Effector memory CD8-positive, alpha-beta T cell (primary cell): ENCODE results near the gene PSTPIP1.

Source experiments
- ATAC-seq: fragments of 150-1000 bp; cut with Tn5 transposase; replicated peaks from 2 replicates; pipeline ENCODE4 v1.10.0; 2021; ENCODE audit warnings: mild to moderate bottlenecking, moderate library complexity
- DNase-seq, 3 experiments: peaks; one replicate each; pipeline ENCODE4 v3.0.0; 2021
- H3K27ac Mint-ChIP-seq, 2 donors: one replicate each; pipeline ENCODE4 v1.8.0; 2022; ENCODE audit warnings: mild to moderate bottlenecking in 2 of 2, mixed read lengths in 2 of 2, moderate library complexity in 2 of 2
- H3K27me3 Mint-ChIP-seq, 2 donors: one replicate each; pipeline ENCODE4 v1.8.0; 2022; ENCODE audit warnings: mixed read lengths in 2 of 2
- H3K36me3 Mint-ChIP-seq: one replicate; pipeline ENCODE4 v1.8.0; 2022; ENCODE audit warnings: mild to moderate bottlenecking, moderate library complexity, mixed read lengths; ENCODE audit not compliant: insufficient read depth
- H3K4me1 Mint-ChIP-seq, 2 donors: one replicate each; pipeline ENCODE4 v1.8.0; 2022; ENCODE audit warnings: low read depth in 2 of 2, mixed read lengths in 2 of 2
- H3K4me3 Mint-ChIP-seq, 2 donors: one replicate each; pipeline ENCODE4 v1.8.0; 2022; ENCODE audit warnings: mild to moderate bottlenecking in 2 of 2, mixed read lengths in 2 of 2, moderate library complexity in 2 of 2
- H3K9me3 Mint-ChIP-seq, 2 donors: one replicate each; pipeline ENCODE4 v1.8.0; 2022; ENCODE audit warnings: mixed read lengths in 2 of 2

Gene PSTPIP1

GRCh38 chr15:77013776-77014131 is 18.8 kb downstream of the PSTPIP1 start:
- DNase-seq (peak; percentile 82), ATAC-seq (peak; percentile 82)
- H3K36me3 Mint-ChIP-seq, result peaks cover 55% of the 10 kb centered on the region
- H3K4me1 Mint-ChIP-seq, result peaks cover 80 to 83% of the 10 kb centered on the region in 2 donors
- no peaks in the 10 kb centered on the region for H3K9me3 Mint-ChIP-seq
- H3K4me3 Mint-ChIP-seq, result peak overlapping the region; percentile 90 to 96
- H3K27me3 Mint-ChIP-seq, result no peaks in the 10 kb centered on the region
- peak overlapping the region; percentile 96 for H3K27ac Mint-ChIP-seq

DNA sequence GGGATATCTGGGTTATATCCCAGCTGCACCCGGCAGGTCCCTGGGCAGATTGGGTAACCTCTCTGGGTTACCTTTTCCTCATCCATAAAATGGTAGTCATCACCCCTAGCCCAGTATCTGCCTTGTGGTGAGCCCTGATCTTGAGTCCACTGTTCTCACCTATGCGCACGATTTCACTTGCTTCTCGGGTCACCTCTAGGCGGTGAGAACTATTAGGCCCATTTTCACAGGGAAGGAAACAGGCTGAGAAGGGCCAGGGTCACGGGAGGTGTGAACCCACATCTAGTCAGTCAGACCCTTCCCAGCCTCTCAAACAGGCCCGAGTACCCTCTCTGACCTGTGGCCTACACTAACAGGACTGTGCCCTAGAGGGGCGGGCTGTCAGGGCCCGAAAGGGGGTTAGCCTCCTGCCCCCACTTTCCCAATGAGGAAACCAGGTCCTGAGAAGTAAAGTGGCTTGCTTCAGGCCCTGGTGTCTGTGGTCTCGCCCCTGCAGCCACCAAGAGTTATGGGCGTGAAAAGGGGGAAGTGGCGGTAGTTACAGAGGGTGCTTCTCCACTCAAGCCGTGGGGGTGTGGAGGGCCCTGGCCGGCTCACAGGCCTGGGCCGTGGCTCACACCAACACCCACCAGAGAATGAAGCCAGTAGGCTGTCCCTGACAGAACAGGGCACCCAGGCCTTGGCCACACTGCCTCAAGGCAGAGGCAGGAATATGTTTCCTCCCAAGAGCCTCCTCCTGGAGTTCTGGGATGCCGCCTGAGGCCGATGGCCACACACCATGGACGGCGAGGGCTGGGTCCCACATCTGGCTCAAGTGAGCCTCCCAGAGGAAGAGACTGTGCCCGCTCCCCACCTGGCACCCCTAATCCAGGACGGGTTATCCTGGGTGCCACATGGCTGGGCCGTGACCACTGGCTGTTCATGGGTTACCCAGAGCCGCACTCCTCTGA is 19.5 kb downstream of the PSTPIP1 start:
- Mint-ChIP-seq H3K27ac (peak overlapping the region; percentile 96), H3K27me3 (no peaks in the 10 kb centered on the region), H3K4me1 (peaks cover 83 to 84% of the 10 kb centered on the region in 2 donors), H3K9me3 (no peaks in the 10 kb centered on the region), H3K36me3 (peaks cover 61% of the 10 kb centered on the region), H3K4me3 (peak overlapping the region; percentile 90 to 96)
- DNase-seq (peak in 1 of 3 experiments; percentile 25), ATAC-seq (peak; percentile 25)

DNA sequence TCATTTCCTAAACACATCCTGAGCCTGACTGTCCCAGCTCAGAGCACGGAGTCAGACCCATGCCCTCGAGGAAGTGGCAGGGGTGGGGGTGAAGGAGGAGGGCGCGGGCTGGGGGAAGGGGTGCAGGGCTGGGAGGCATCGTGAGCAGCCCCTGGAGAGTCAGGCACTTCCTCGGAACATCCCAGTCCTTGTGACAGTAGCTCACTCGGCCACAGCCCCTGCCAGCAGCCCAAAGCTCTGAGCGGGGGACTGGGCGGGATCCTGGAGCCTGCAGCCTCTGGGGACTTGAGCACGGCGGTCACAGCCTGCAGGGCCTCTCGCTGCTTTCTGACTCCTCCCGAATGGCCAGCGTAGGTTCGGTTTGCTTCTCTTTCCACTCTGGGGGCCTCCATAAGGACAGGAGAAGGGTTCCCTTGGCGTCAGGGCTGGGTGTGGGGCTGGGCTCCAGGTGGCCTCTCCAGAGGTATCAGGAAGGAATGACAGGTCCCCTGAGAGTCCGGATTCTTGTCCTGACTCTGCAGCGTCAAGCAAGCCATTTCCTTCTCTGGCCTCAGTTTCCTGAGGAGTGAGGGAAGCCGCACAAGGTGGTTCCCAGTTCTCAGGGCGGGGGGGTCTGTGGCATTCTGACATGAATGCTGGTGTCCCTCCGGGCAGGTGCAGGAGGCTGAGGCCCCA is 20.9 kb downstream of the PSTPIP1 start:
- no peak for ATAC-seq
- peaks cover 79 to 85% of the 10 kb centered on the region in 2 donors for H3K4me1 Mint-ChIP-seq
- peak overlapping the region; percentile 90 to 96 for H3K4me3 Mint-ChIP-seq
- H3K27ac Mint-ChIP-seq, result peak overlapping the region; percentile 96
- no peak for DNase-seq
- peaks cover 69% of the 10 kb centered on the region for H3K36me3 Mint-ChIP-seq
- H3K27me3 Mint-ChIP-seq, result no peaks in the 10 kb centered on the region
- no peaks in the 10 kb centered on the region for H3K9me3 Mint-ChIP-seq

GRCh38 chr15:77016321-77016695 is 21.4 kb downstream of the PSTPIP1 start:
- Mint-ChIP-seq H3K4me3 (peak overlapping the region; percentile 83 to 96), H3K9me3 (no peaks in the 10 kb centered on the region), H3K4me1 (peaks cover 79 to 85% of the 10 kb centered on the region in 2 donors), H3K27ac (peak overlapping the region; percentile 96 to 97), H3K27me3 (no peaks in the 10 kb centered on the region), H3K36me3 (peaks cover 67% of the 10 kb centered on the region)
- ATAC-seq, result no peak
- no peak for DNase-seq

DNA sequence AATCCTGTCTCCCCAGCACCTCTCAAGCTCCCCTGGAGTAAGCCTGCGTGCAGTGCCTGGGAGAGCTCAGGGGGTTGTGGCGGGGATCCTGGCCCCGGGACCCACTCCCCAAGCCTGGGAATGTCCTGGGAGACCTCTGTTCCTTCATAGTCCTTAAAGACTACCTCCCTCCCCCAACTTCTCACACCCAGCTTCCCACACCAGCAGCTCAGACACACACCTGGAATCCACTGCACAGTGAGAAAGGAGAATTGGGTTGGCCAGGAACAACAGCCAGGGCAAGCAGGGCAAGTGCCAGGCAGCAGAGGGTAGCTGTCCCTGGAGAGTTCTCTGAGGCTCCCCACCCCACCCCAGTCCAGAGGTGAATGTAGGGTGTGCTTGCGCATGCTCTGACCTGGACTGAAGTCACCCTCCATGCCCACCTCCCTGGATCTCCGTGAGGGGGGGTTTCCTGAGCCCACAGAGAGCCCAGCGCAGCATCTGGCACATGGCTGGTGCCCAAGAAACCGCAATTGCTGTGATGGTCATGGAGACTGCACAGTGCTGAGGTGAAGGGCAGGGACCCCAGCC is 22.2 kb downstream of the PSTPIP1 start:
- ATAC-seq (no peak), DNase-seq (no peak)
- Mint-ChIP-seq H3K36me3 (peaks cover 71% of the 10 kb centered on the region), H3K4me1 (peaks cover 81 to 85% of the 10 kb centered on the region in 2 donors), H3K9me3 (no peaks in the 10 kb centered on the region), H3K4me3 (peak overlapping the region; percentile 83 to 96), H3K27me3 (no peaks in the 10 kb centered on the region), H3K27ac (peak overlapping the region; percentile 96 to 97)

DNA sequence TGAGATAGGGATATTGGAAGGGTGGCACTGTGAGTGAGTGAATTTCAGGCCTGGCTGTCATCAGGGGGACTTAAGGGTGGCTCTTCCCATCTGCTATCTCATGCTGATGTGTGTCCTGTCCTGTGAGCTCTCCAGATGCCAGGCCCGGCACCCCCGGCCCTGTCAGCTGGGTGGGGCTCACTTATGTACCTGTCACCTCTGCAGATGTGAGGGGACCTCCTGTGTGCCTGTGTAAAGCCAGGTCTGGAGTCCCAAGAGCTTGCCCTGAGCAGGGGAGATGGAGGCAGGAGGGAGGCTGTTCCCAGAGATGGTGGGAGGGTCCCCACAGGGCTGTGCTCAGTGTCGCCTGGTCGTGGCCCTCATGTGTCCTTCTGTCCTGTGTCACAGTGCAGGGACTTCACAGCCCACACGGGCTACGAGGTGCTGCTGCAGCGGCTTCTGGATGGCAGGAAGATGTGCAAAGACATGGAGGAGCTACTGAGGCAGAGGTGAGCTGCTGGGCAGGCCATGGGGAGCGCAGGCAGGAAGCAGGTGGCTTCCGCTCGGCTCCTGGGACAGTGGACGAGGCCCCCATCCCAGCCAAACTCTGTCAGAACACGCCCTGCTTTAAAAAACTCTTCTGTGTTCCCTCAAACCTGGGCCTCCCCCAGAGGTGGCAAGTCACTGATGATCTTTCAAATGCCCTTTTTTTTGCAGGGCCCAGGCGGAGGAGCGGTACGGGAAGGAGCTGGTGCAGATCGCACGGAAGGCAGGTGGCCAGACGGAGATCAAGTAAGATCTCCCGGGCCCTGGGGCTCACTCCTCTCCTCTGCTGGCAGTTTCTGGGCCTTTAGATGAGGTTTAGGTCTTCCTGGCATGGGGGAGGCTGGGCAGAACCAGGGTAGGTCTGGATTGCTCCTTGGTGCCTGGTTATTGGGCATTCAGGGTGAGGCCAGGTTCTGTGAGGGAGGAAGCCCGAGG is 23.1 kb downstream of the PSTPIP1 start:
- Mint-ChIP-seq H3K4me3 (peak overlapping the region; percentile 71 to 83), H3K9me3 (no peaks in the 10 kb centered on the region), H3K27me3 (no peaks in the 10 kb centered on the region), H3K36me3 (peaks cover 68% of the 10 kb centered on the region), H3K4me1 (peaks cover 83 to 84% of the 10 kb centered on the region in 2 donors), H3K27ac (peak overlapping the region; percentile 96 to 97)
- ATAC-seq (no peak), DNase-seq (no peak)

DNA sequence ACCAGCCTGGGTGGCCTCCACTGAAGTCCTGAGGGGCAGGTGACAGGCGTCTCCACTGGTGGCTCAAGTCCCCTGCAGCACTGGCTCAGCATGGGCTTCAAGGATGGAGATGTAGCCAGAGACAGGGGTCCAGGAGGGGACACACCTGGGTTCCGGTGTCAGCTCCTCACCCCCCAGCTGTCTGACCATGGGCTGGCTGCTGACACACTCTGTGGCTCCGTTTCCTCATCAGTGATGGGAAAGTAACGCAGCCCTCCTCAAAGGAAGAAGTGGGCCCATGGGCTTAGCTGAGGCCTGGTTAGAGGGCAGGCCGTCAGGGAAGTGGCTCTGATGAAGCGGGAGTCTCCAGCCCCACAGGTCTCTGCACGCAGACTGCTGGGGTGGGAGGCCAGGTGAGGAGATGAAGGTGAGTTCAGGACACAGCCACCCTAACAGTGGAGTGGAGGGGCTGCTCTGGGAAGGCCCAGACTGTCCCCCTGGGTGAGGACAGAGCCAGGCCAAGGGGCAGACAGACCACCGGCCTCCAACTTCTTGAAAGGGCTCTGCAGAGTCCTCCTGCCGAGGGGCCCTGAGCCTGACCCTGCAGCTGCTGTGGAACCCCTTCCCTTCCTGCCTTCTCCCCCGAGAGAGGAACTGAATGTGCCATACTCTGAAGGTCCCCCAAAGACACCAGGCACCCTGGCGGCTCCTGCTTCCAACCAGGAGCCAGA is 24.0 kb downstream of the PSTPIP1 start:
- H3K9me3 Mint-ChIP-seq, result no peaks in the 10 kb centered on the region
- H3K4me3 Mint-ChIP-seq, result peak overlapping the region; percentile 71 to 83
- DNase-seq (no peak), ATAC-seq (no peak)
- peaks cover 68% of the 10 kb centered on the region for H3K36me3 Mint-ChIP-seq
- H3K27ac Mint-ChIP-seq, result peak overlapping the region; percentile 96 to 97
- H3K27me3 Mint-ChIP-seq, result no peaks in the 10 kb centered on the region
- H3K4me1 Mint-ChIP-seq, result peaks cover 82 to 84% of the 10 kb centered on the region in 2 donors

- H3K4me3 Mint-ChIP-seq, result peak overlapping the region; percentile 71 to 83
- ATAC-seq (no peak), DNase-seq (no peak)
- peaks cover 79 to 80% of the 10 kb centered on the region in 2 donors for H3K4me1 Mint-ChIP-seq
- H3K9me3 Mint-ChIP-seq, result no peaks in the 10 kb centered on the region
- no peaks in the 10 kb centered on the region for H3K27me3 Mint-ChIP-seq
- H3K36me3 Mint-ChIP-seq, result peaks cover 62% of the 10 kb centered on the region
- peak overlapping the region; percentile 96 to 97 for H3K27ac Mint-ChIP-seq
Measured at GRCh38 chr15:77019521-77020331, 24.8 kb downstream of the PSTPIP1 start.

- DNase-seq (no peak), ATAC-seq (no peak)
- Mint-ChIP-seq H3K36me3 (peaks cover 62% of the 10 kb centered on the region), H3K27me3 (no peaks in the 10 kb centered on the region), H3K4me3 (peak overlapping the region; percentile 77 to 83), H3K4me1 (peaks cover 75 to 76% of the 10 kb centered on the region in 2 donors), H3K27ac (peak overlapping the region; percentile 96 to 97), H3K9me3 (no peaks in the 10 kb centered on the region)
Measured at GRCh38 chr15:77020348-77021087, 25.6 kb downstream of the PSTPIP1 start.

DNA sequence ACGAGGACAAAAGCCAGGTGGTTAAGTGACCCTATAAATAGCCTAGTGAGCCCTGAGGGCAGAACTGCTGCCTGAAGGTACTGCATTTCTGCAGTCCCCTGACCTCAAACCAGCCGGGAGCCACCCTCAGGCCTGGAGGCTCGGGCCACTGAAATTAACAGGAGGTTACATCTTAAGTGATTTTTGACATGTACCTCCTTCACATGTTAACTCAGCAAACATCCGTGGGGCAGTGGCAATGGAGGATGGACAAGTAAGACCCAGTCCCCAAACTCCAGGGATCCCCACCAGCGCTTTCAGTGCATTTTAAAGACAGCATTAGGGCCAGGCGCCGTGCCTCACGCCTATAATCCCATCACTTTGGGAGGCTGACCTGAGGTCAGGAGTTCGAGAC is 26.2 kb downstream of the PSTPIP1 start:
- no peaks in the 10 kb centered on the region for H3K9me3 Mint-ChIP-seq
- peak overlapping the region; percentile 77 to 83 for H3K4me3 Mint-ChIP-seq
- DNase-seq (no peak), ATAC-seq (no peak)
- peaks cover 68% of the 10 kb centered on the region for H3K36me3 Mint-ChIP-seq
- H3K27me3 Mint-ChIP-seq, result no peaks in the 10 kb centered on the region
- peak overlapping the region; percentile 96 to 97 for H3K27ac Mint-ChIP-seq
- peaks cover 78 to 79% of the 10 kb centered on the region in 2 donors for H3K4me1 Mint-ChIP-seq

DNA sequence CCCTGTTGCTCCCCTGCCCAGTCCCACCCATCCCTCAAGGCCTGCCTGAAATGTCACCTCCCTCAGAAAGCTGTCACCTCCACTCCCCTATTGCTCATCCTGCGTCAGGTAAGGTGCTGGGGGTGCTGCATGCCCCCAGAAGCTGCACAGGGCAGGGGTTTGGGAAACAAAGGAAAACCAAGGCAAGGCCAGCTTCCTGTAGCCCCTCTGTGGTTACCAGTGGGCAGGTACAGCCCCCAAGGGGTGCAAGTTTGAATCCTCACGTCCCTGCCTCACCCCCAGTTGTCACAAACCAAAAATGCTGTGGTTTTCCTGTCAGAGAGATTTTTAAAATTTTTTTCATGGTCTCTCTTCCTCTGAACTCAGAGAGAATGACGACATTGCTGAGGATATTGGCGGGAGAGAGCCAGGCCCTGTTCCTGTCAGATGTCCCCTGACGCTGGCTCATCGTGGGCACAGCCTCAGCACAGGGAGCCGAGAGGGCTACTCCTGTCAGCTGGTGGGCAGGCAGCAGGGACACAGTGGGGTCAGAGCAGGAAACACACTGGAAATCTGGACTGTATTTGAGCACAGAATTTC is 27.0 kb downstream of the PSTPIP1 start:
- peak overlapping the region; percentile 77 to 83 for H3K4me3 Mint-ChIP-seq
- no peaks in the 10 kb centered on the region for H3K27me3 Mint-ChIP-seq
- H3K36me3 Mint-ChIP-seq, result peaks cover 72% of the 10 kb centered on the region
- H3K27ac Mint-ChIP-seq, result peak overlapping the region; percentile 96 to 97
- H3K9me3 Mint-ChIP-seq, result no peaks in the 10 kb centered on the region
- peaks cover 77 to 80% of the 10 kb centered on the region in 2 donors for H3K4me1 Mint-ChIP-seq
- ATAC-seq, result peak; percentile 76
- DNase-seq, result peak; percentile 35 to 59 (median 38)
